ENCODE data around the gene FOXP1. TPM values are rescaled to one million over a fixed set of nuclear protein-coding genes. Genes with fewer than 3 reads are reported as not detected.

The FOXP1 gene
- polyA plus RNA-seq, 1 donor from 2014 or later: 5.6 TPM

DNA sequence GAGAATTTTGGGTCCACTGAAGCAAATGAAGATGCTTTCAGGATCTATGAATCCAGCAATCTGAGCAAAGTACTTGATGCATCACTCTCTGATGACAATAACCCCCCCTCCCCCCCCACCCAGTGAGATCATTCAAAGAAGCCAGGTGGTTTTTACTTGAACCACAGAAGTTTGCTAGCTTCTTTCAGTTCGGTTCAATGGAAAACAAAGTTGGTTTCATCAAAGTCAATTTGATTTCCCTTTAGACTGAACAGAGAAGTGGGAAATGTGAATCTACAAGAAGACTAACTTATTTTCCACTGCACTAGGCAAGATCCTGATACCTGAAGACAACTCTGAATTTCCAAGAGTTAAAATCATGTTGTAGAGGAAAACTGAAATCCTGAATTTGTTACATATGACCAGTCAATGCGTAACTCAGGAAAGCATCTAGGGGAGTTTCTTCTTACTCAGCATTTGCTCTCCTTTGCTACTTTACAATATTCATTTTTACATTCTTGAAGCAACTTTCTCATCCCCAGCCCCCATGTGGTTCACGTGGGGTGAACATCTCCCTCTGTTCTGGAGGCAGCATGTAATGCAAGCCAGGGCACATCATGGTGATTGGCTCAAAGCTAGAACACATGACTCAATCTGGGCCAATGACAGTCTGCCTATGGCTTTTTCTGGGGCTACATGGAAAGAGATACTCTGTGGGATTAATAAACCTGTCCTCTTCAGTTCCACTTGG lies 572.6 kb downstream of the FOXP1 start:
- TF ChIP-seq RAD21 (conservative IDR thresholded peaks at IDR 0.05): no peak
- no peak for TF ChIP-seq MXI1 (conservative IDR thresholded peaks at IDR 0.05; ENCODE audit: poor library complexity, severe bottlenecking)
- peaks cover 4% of the 10 kb centered on the region for H3K79me2 ChIP-seq (replicated peaks; ENCODE audit: insufficient read depth, low read length)

DNA sequence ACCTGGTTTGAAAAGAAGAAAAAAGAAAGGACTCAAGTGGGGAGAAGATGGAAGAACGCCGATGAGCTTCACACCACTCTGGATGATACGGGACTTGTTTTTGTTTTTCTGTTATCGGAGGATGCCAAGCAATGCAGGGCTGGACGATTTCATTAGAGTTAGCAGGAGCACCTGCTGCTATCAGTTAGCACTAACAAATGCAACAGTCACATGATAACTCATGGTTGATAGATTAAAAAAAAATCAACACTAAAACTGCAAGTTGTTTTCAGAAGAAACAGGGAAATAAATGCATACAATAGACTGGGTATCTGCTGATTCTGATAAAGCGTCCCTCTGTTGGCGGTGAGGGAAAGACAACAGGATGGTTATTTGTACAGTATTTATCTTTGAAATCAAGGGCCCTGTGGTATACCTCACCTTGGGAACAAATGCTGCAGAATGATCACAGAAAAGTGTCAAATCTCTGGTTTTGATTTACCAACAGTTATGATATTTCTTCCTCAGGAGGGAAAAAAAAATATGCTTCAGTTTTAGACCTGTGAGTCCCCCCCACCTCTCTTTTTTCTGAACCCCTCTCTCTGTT lies 575.1 kb downstream of the FOXP1 start:
- H3K36me3 ChIP-seq (ENCODE audit: insufficient read depth, low read length): no peaks in the 10 kb centered on the region
- no peak overlapping the region for H3K9ac ChIP-seq (ENCODE audit: low read length)
- H3F3A ChIP-seq (ENCODE audit: insufficient read depth, low read length, poor library complexity, severe bottlenecking): no peaks in the 10 kb centered on the region
- H4K20me1 ChIP-seq (ENCODE audit: insufficient read depth): no peaks in the 10 kb centered on the region
- no peaks in the 10 kb centered on the region for H3K9me2 ChIP-seq (ENCODE audit: insufficient read depth, low read length)
- H3K4me2 ChIP-seq (ENCODE audit: low read length): no peak overlapping the region
- H3K4me3 ChIP-seq (ENCODE audit: low read length): no peak overlapping the region
- H3K27me3 ChIP-seq (ENCODE audit: insufficient read depth, low read depth, low read length): no peaks in the 10 kb centered on the region
- no peak overlapping the region for H3K27ac ChIP-seq (ENCODE audit: low read length)
- H3K79me2 ChIP-seq (replicated peaks; ENCODE audit: insufficient read depth, low read length): peaks cover 4% of the 10 kb centered on the region
- TF ChIP-seq TAF1 (IDR thresholded peaks at IDR 0.05; ENCODE audit: low read depth) (no peak), POLR2AphosphoS5 (IDR thresholded peaks at IDR 0.05) (no peak), EZH2 (IDR thresholded peaks at IDR 0.05; ENCODE audit: borderline replicate concordance, insufficient read depth, low read length, poor library complexity, severe bottlenecking) (no peak), RAD21 (conservative IDR thresholded peaks at IDR 0.05) (no peak), EP300 (conservative IDR thresholded peaks at IDR 0.05; ENCODE audit: poor library complexity, severe bottlenecking) (no peak), MXI1 (conservative IDR thresholded peaks at IDR 0.05; ENCODE audit: poor library complexity, severe bottlenecking) (no peak), SMC3 (conservative IDR thresholded peaks at IDR 0.05; ENCODE audit: poor library complexity) (no peak)
- TF ChIP-seq, protein P1, sequence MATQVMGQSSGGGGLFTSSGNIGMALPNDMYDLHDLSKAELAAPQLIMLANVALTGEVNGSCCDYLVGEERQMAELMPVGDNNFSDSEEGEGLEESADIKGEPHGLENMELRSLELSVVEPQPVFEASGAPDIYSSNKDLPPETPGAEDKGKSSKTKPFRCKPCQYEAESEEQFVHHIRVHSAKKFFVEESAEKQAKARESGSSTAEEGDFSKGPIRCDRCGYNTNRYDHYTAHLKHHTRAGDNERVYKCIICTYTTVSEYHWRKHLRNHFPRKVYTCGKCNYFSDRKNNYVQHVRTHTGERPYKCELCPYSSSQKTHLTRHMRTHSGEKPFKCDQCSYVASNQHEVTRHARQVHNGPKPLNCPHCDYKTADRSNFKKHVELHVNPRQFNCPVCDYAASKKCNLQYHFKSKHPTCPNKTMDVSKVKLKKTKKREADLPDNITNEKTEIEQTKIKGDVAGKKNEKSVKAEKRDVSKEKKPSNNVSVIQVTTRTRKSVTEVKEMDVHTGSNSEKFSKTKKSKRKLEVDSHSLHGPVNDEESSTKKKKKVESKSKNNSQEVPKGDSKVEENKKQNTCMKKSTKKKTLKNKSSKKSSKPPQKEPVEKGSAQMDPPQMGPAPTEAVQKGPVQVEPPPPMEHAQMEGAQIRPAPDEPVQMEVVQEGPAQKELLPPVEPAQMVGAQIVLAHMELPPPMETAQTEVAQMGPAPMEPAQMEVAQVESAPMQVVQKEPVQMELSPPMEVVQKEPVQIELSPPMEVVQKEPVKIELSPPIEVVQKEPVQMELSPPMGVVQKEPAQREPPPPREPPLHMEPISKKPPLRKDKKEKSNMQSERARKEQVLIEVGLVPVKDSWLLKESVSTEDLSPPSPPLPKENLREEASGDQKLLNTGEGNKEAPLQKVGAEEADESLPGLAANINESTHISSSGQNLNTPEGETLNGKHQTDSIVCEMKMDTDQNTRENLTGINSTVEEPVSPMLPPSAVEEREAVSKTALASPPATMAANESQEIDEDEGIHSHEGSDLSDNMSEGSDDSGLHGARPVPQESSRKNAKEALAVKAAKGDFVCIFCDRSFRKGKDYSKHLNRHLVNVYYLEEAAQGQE (IDR thresholded peaks at IDR 0.05; ENCODE audit: borderline replicate concordance): no peak
- TF ChIP-seq, protein P2, sequence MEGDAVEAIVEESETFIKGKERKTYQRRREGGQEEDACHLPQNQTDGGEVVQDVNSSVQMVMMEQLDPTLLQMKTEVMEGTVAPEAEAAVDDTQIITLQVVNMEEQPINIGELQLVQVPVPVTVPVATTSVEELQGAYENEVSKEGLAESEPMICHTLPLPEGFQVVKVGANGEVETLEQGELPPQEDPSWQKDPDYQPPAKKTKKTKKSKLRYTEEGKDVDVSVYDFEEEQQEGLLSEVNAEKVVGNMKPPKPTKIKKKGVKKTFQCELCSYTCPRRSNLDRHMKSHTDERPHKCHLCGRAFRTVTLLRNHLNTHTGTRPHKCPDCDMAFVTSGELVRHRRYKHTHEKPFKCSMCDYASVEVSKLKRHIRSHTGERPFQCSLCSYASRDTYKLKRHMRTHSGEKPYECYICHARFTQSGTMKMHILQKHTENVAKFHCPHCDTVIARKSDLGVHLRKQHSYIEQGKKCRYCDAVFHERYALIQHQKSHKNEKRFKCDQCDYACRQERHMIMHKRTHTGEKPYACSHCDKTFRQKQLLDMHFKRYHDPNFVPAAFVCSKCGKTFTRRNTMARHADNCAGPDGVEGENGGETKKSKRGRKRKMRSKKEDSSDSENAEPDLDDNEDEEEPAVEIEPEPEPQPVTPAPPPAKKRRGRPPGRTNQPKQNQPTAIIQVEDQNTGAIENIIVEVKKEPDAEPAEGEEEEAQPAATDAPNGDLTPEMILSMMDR (IDR thresholded peaks at IDR 0.05; ENCODE audit: poor library complexity, severe bottlenecking): no peak
- H2AFZ ChIP-seq (ENCODE audit: low read depth, low read length): no peak overlapping the region
- no peaks in the 10 kb centered on the region for H3K9me3 ChIP-seq (ENCODE audit: low read length)

More for the DNA sequence above, 572.6 kb downstream of the FOXP1 start:
- Histone ChIP-seq H3K9me3 (ENCODE audit: low read length) (no peaks in the 10 kb centered on the region), H3K27me3 (ENCODE audit: insufficient read depth, low read depth, low read length) (no peaks in the 10 kb centered on the region), H4K20me1 (ENCODE audit: insufficient read depth) (no peaks in the 10 kb centered on the region), H3K4me2 (ENCODE audit: low read length) (no peak overlapping the region), H3K27ac (ENCODE audit: low read length) (no peak overlapping the region), H2AFZ (ENCODE audit: low read depth, low read length) (no peak overlapping the region), H3F3A (ENCODE audit: insufficient read depth, low read length, poor library complexity, severe bottlenecking) (no peaks in the 10 kb centered on the region), H3K9ac (ENCODE audit: low read length) (no peak overlapping the region), H3K9me2 (ENCODE audit: insufficient read depth, low read length) (no peaks in the 10 kb centered on the region), H3K4me3 (ENCODE audit: low read length) (no peak overlapping the region), H3K36me3 (ENCODE audit: insufficient read depth, low read length) (no peaks in the 10 kb centered on the region)
